ENCODE data around the gene C3orf33. TPM values are rescaled to one million over a fixed set of nuclear protein-coding genes. Genes with fewer than 3 reads are reported as not detected.

C3orf33 gene
- total RNA-seq, 1 donor from 2014 or later: 3.6 TPM

- no peak for ATAC-seq
- Histone ChIP-seq H3K4me1 (no peaks in the 10 kb centered on the region), H3K27me3 (ENCODE audit: low read depth) (no peaks in the 10 kb centered on the region), H3K9me3 (peaks cover 17% of the 10 kb centered on the region), H3K4me3 (no peak overlapping the region), H3K36me3 (no peaks in the 10 kb centered on the region), H3K27ac (no peak overlapping the region)
- no peak for TF ChIP-seq CTCF (IDR thresholded peaks at IDR 0.05)
- intact Hi-C loops (cut with DNase I): no loop called here
- no peak for DNase-seq
Observed at GRCh38 chr3:155778462-155778861, 27.6 kb downstream of the C3orf33 start.

GRCh38 chr3:155772801-155773200, 33.3 kb downstream of the C3orf33 start:
- TF ChIP-seq CTCF (IDR thresholded peaks at IDR 0.05): no peak
- no peaks in the 10 kb centered on the region for H3K36me3 ChIP-seq
- no peak for DNase-seq
- no peaks in the 10 kb centered on the region for H3K9me3 ChIP-seq
- ATAC-seq: no peak
- H3K27me3 ChIP-seq (ENCODE audit: low read depth): no peaks in the 10 kb centered on the region
- H3K4me1 ChIP-seq: no peaks in the 10 kb centered on the region
- no peak overlapping the region for H3K27ac ChIP-seq
- H3K4me3 ChIP-seq: no peak overlapping the region
- intact Hi-C loops (cut with DNase I): no loop called here

- Histone ChIP-seq H3K27me3 (ENCODE audit: low read depth) (no peaks in the 10 kb centered on the region), H3K36me3 (no peaks in the 10 kb centered on the region), H3K27ac (no peak overlapping the region), H3K9me3 (no peaks in the 10 kb centered on the region), H3K4me3 (no peak overlapping the region), H3K4me1 (no peaks in the 10 kb centered on the region)
- no peak for DNase-seq
- TF ChIP-seq CTCF (IDR thresholded peaks at IDR 0.05): no peak
- intact Hi-C loops (cut with DNase I): no loop called here
- ATAC-seq: no peak
Observed at GRCh38 chr3:155771126-155771525, 35.0 kb downstream of the C3orf33 start.

GRCh38 chr3:155766206-155766605, 39.9 kb downstream of the C3orf33 start:
- no peaks in the 10 kb centered on the region for H3K27me3 ChIP-seq (ENCODE audit: low read depth)
- H3K9me3 ChIP-seq: no peaks in the 10 kb centered on the region
- intact Hi-C loops (cut with DNase I): no loop called here
- H3K4me3 ChIP-seq: no peak overlapping the region
- H3K4me1 ChIP-seq: no peaks in the 10 kb centered on the region
- no peak for DNase-seq
- H3K27ac ChIP-seq: no peak overlapping the region
- TF ChIP-seq CTCF (IDR thresholded peaks at IDR 0.05): no peak
- H3K36me3 ChIP-seq: no peaks in the 10 kb centered on the region
- no peak for ATAC-seq

GRCh38 chr3:155763870-155764463, 42.1 kb downstream of the C3orf33 start:
- ATAC-seq (no peak), DNase-seq (no peak)
- Histone ChIP-seq H3K9me3 (no peaks in the 10 kb centered on the region), H3K4me1 (no peaks in the 10 kb centered on the region), H3K4me3 (no peak overlapping the region), H3K27me3 (ENCODE audit: low read depth) (no peaks in the 10 kb centered on the region), H3K27ac (no peak overlapping the region), H3K36me3 (no peaks in the 10 kb centered on the region)
- no peak for TF ChIP-seq CTCF (IDR thresholded peaks at IDR 0.05)
- intact Hi-C loops (cut with DNase I): no loop called here
